ENCODE data around the gene CXXC1. TPM values are rescaled to one million over a fixed set of nuclear protein-coding genes. Genes with fewer than 3 reads are reported as not detected.

The CXXC1 gene
- total and polyA plus RNA-seq, 2 of the 8 experiments (the other 6 are each of a cell fraction or from before 2014, with no cell fraction given), result 73.3 to 136 TPM

DNA sequence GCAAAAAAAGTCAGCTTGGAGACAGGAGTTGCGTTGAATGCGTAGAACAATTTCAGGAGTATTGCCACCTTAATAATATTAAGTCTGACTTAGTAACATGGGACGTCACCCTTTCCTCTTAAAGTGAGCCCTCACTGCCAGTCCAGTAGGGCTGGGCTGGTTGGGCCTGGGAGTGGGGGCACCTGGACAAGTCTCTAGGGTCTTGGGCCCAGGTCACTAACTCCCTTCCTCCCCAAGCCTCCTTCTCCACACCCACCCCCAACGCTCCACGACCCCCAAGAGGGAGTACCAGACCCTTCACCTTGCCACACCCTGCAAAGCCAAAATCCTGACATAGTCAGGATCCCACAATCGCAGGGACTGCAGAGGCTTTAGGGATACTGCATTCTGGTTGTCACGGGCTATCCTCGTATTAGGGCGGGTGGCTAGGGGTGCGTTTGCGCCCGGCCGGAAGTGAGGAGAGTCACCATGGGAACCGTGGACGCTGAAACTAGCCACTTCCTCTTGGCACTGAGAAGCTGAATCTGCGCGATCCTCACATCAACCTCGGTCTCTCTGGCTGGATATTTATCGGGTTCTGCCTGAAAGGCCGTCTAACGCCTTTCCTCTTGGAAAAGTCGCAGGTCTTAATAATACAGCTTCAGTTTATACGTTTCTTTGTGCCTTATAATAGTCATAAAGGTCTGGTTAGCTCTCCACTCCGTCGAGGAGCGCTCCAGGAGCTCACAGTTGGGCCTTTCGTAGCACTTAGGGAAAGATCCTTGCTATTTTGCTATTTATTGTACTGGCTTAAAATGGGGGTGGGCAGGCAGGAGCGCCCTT, 10.3 kb upstream of the CXXC1 start:
- Histone ChIP-seq H4K5ac (ENCODE audit: insufficient read length, low read depth, low read length) (no peak overlapping the region), H2AFZ (ENCODE audit: low read length) (peak overlapping the region; percentile 80), H3K9me3 (ENCODE audit: insufficient read depth in 2 of 2, low read depth in 1 of 2, low read length in 1 of 2) (no peaks in the 10 kb centered on the region), H3K56ac (replicated peaks; ENCODE audit: insufficient read length, low read depth, low read length) (no peak overlapping the region), H3K9ac (replicated peaks in 1 of 4; ENCODE audit: extremely low read depth in 1 of 4, low read depth in 3 of 4, low read length in 3 of 4) (0 out of 7 replicates have a peak overlapping the region, but pooled peaks of 1 of the 4 experiments have one; percentile 30), H3K18ac (ENCODE audit: extremely low read depth, low read length) (no peak overlapping the region), H2BK15ac (ENCODE audit: low read length) (no peak overlapping the region), H3K4me2 (ENCODE audit: insufficient read depth in 1 of 2, low read depth in 2 of 2, low read length in 2 of 2) (peak overlapping the region; percentile 72 to 82), H3K79me1 (ENCODE audit: low read depth, low read length) (no peaks in the 10 kb centered on the region), H4K91ac (replicated peaks; ENCODE audit: insufficient read length, low read length) (no peak overlapping the region), H3K4me1 (replicated peaks in 1 of 4; ENCODE audit: control insufficient read depth in 3 of 4, insufficient read depth in 4 of 4, low read length in 3 of 4) (no peaks in the 10 kb centered on the region; a peak in 1 of 7 replicates), H3K23me2 (ENCODE audit: low read depth, low read length) (peaks cover 2% of the 10 kb centered on the region; the same call in 1 of the 2 replicates), H3K4ac (replicated peaks; ENCODE audit: insufficient read length, low read depth, low read length) (no peak overlapping the region), H3K27me3 (replicated peaks in 1 of 4; ENCODE audit: control insufficient read depth in 3 of 4, extremely low read depth in 1 of 4, insufficient read depth in 3 of 4, low read length in 3 of 4) (peaks cover 0 to 15% (median 10%) of the 10 kb centered on the region in 4 experiments; a peak in 5 of 7 replicates), H2AK5ac (ENCODE audit: low read depth, low read length) (no peak overlapping the region), H4K20me1 (replicated peaks in 1 of 2; ENCODE audit: control insufficient read depth in 1 of 2, insufficient read depth in 2 of 2, low read length in 2 of 2) (no peaks in the 10 kb centered on the region), H3K23ac (ENCODE audit: insufficient read length) (no peak overlapping the region), H2BK20ac (ENCODE audit: low read length) (no peak overlapping the region), H3K36me3 (ENCODE audit: control insufficient read depth in 2 of 4, insufficient read depth in 4 of 4, low read length in 3 of 4) (no peaks in the 10 kb centered on the region), H3K79me2 (ENCODE audit: control insufficient read depth in 1 of 2, insufficient read depth in 2 of 2, low read length in 2 of 2) (no peaks in the 10 kb centered on the region), H2BK5ac (ENCODE audit: low read depth, low read length) (no peak overlapping the region), H3K4me3 (ENCODE audit: extremely low read depth in 1 of 4, insufficient read depth in 2 of 4, low read depth in 3 of 4, low read length in 4 of 4) (peak overlapping the region; percentile 48 to 62 (median 55)), H3K14ac (ENCODE audit: insufficient read length) (no peak overlapping the region), H4K8ac (ENCODE audit: extremely low read depth, insufficient read depth, low read length) (no peak overlapping the region), H2BK120ac (replicated peaks; ENCODE audit: low read depth, low read length) (no peak overlapping the region), H3K27ac (ENCODE audit: low read depth, low read length) (no peak overlapping the region), H2BK12ac (ENCODE audit: low read depth, low read length) (no peak overlapping the region)
- TF ChIP-seq SIN3A (conservative IDR thresholded peaks at IDR 0.05 in 1 of 2, IDR thresholded peaks at IDR 0.05 in 1 of 2; ENCODE audit: low read depth in 1 of 2, low read length in 2 of 2) (peak; percentile 86 to 97; a peak in 3 of 4 replicates), SAP30 (IDR thresholded peaks at IDR 0.05; ENCODE audit: insufficient read depth, insufficient replicate concordance, low read length) (peak; percentile 68), SIX5 (IDR thresholded peaks at IDR 0.05; ENCODE audit: low read depth, low read length) (no peak), SP4 (IDR thresholded peaks at IDR 0.05; ENCODE audit: low read length) (no peak), GABPA (IDR thresholded peaks at IDR 0.05; ENCODE audit: borderline replicate concordance, insufficient read depth, low read length) (peak; percentile 87), KDM4A (IDR thresholded peaks at IDR 0.05; ENCODE audit: low read depth, low read length, severe bottlenecking) (peak; percentile 25), EZH2 (IDR thresholded peaks at IDR 0.05; ENCODE audit: low read depth, low read length, severe bottlenecking) (peak; percentile 15), PHF8 (conservative IDR thresholded peaks at IDR 0.05; ENCODE audit: low read depth, low read length) (no peak), POLR2AphosphoS5 (IDR thresholded peaks at IDR 0.05; ENCODE audit: low read depth, low read length) (no peak)
- POLR2A ChIA-PET (ENCODE audit: partially characterized antibody), result interaction anchor here (1.7 kb wide), 1 partner anchor 16 kb away, joined by 5 read pairs; the partner anchor contains the start of gene MBD1
- DNase-seq (ENCODE audit: low read depth in 1 of 2, low spot score in 2 of 2) (peak in 1 of 2 experiments; percentile 87), FAIRE-seq (peak; percentile 98)
- CTCF ChIA-PET (ENCODE audit: partially characterized antibody), result interaction anchor here (1.0 kb wide), 1 partner anchor 59 kb away, joined by 5 read pairs; no protein-coding TSS in a partner anchor
- 13% methylated on average over 27 of the region's 28 CpGs; no CpG with 5 or more reads in 1 of the 2 experiments for WGBS, 2 experiments (ENCODE audit: extremely low coverage in 1 of 2, insufficient coverage in 1 of 2, insufficient read length in 1 of 2, insufficient replicate concordance in 2 of 2, low coverage in 1 of 2, low lambda C conversion rate in 2 of 2, missing lambda C conversion rate in 1 of 2)

All from H1 (cell line).